ENCODE results near the gene LMO1.

- TF ChIP-seq CTCF (IDR thresholded peaks at IDR 0.05; ENCODE audit: insufficient read depth, low read length, poor library complexity, severe bottlenecking) = no peak
- no peak for TF ChIP-seq EZH2phosphoT487 (conservative IDR thresholded peaks at IDR 0.05; ENCODE audit: low read length)
Observed at GRCh38 chr11:8290081-8290810, 26.6 kb upstream of the LMO1 start.
